MM.1S (cell line): Measurements from ENCODE around the gene SNX6.

ENCODE experiments used
- CTCF ChIP-seq: fragments of 300-600 bp; sonication (generic); IDR thresholded peaks from 2 replicates; pipeline ENCODE4 v1.5.1; 2016; ENCODE audit warnings: antibody characterized with exemption, low read length, mixed read lengths
- EZH2 ChIP-seq: fragments of 300-600 bp; sonication (generic); optimal IDR thresholded peaks from 2 replicates; pipeline ENCODE3; 2017; ENCODE audit warnings: low read depth, mild to moderate bottlenecking, antibody characterized with exemption, low read length, mixed read lengths

GRCh38 chr14:34568803-34569202, 61.1 kb downstream of the SNX6 start:
- TF ChIP-seq CTCF: no peak
- TF ChIP-seq EZH2: no peak
